Transverse colon (tissue), 4 donors: Measurements from ENCODE around the gene PLEKHO2.

Experiments
- EP300 ChIP-seq: sonication (generic); formaldehyde crosslinking; IDR thresholded peaks from one replicate; pipeline ENCODE4 v1.6.1; 2017; ENCODE audit warnings: antibody characterized with exemption, low read depth
- POLR2AphosphoS5 ChIP-seq, 3 donors: sonication (generic); formaldehyde crosslinking; IDR thresholded peaks; one replicate each; pipeline ENCODE4 v1.6.1; 2016; ENCODE audit warnings: antibody characterized with exemption in 3 of 3
- TF ChIP-seq, protein P1 (sequence below), 5 experiments: fragments of 200-600 bp in 3 of 5; fragments of 450-650 bp in 2 of 5; sonication (generic) in 3 of 5; IDR thresholded peaks; 1 replicate in 2 of 5; 2 replicates in 3 of 5; pipeline ENCODE4 v1.5.1; 2016 to 2017; ENCODE audit warnings: antibody characterized with exemption in 5 of 5, inconsistent platforms in 3 of 5, mild to moderate bottlenecking in 2 of 5, moderate library complexity in 1 of 5

- TF ChIP-seq, protein P1, sequence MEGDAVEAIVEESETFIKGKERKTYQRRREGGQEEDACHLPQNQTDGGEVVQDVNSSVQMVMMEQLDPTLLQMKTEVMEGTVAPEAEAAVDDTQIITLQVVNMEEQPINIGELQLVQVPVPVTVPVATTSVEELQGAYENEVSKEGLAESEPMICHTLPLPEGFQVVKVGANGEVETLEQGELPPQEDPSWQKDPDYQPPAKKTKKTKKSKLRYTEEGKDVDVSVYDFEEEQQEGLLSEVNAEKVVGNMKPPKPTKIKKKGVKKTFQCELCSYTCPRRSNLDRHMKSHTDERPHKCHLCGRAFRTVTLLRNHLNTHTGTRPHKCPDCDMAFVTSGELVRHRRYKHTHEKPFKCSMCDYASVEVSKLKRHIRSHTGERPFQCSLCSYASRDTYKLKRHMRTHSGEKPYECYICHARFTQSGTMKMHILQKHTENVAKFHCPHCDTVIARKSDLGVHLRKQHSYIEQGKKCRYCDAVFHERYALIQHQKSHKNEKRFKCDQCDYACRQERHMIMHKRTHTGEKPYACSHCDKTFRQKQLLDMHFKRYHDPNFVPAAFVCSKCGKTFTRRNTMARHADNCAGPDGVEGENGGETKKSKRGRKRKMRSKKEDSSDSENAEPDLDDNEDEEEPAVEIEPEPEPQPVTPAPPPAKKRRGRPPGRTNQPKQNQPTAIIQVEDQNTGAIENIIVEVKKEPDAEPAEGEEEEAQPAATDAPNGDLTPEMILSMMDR (IDR thresholded peaks at IDR 0.05), result no peak
- no peak for TF ChIP-seq POLR2AphosphoS5 (IDR thresholded peaks at IDR 0.05)
- TF ChIP-seq EP300, result no peak
These were observed 33.9 kb upstream of the PLEKHO2 start for GRCh38 chr15:64807751-64808222.
